Measurements from ENCODE around the gene ACTBL2.

The ACTBL2 gene

GRCh38 chr5:57494104-57495098 is 11.8 kb upstream of the ACTBL2 start:
- DNase-seq (ENCODE audit: low read depth), result peak; percentile 93
- no peak for TF ChIP-seq CTCF (IDR thresholded peaks at IDR 0.05; ENCODE audit: control insufficient read depth, insufficient read depth, low read depth, low read length, missing control alignments)
- no peak overlapping the region for H3K4me3 ChIP-seq (ENCODE audit: control insufficient read depth, low read depth, low read length)

DNA sequence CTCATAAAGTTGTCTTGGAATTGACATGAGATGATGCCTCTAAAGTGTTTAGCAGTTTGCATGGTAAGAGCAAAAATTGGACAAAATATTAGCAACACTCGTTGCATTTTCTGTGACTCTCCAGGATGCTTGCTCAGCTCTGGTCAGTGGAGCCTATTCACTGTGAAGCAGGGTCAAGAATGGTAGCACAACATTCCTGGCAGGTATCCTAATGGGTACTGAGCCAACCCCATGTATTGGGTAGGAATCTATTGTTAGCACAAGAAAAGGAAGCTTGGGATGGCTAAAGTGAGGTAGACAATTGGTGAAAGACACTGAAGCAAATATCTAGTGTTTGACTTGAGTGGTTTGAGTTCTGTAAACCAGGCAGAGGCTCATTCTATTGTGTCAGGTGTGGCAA is 10.4 kb upstream of the ACTBL2 start:
- DNase-seq (ENCODE audit: low read depth), result no peak
- no peak for TF ChIP-seq CTCF (IDR thresholded peaks at IDR 0.05; ENCODE audit: control insufficient read depth, insufficient read depth, low read depth, low read length, missing control alignments)
- no peak overlapping the region for H3K4me3 ChIP-seq (ENCODE audit: control insufficient read depth, low read depth, low read length)

- H3K4me3 ChIP-seq (ENCODE audit: control insufficient read depth, low read depth, low read length), result no peak overlapping the region
- no peak for DNase-seq (ENCODE audit: low read depth)
- no peak for TF ChIP-seq CTCF (IDR thresholded peaks at IDR 0.05; ENCODE audit: control insufficient read depth, insufficient read depth, low read depth, low read length, missing control alignments)
Measured at GRCh38 chr5:57492632-57493031, 10.0 kb upstream of the ACTBL2 start.

GRCh38 chr5:57491369-57491965 is 8.9 kb upstream of the ACTBL2 start:
- no peak for TF ChIP-seq CTCF (IDR thresholded peaks at IDR 0.05; ENCODE audit: control insufficient read depth, insufficient read depth, low read depth, low read length, missing control alignments)
- no peak overlapping the region for H3K4me3 ChIP-seq (ENCODE audit: control insufficient read depth, low read depth, low read length)
- no peak for DNase-seq (ENCODE audit: low read depth)

DNA sequence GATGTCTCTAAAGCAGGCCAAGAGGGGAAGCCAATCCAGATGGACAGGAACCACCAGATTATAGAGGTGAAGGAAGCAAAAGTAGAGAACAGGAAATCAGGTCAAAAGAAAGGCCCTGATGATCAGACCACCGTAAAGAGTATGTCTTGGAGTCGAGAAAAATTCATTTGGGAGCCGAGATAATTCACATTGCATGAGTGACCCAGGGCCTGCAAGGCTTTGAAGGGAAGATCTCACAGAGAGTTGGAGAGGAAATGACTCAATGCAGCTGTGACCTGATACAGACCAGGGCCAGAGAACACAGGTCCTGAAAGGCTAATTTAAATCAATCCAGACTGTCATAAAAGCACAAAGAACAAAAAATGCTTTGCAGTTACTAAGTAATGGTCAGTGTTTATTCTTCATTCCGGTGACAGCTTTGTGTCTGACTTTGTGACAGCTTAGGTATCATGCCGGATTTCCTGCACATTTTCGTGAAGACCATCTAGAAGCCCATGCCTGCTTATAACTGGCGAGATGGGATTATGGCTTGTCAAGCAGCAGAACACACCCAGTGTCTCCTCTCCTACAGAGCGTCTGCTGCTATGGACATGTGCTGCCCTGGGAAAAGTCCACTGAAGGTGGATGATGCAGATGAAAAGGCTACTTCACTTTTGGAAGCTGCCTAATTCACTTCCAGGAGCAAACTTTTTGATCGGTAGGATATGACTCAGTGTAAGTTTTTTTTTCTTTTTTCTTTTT is 5.8 kb upstream of the ACTBL2 start:
- no peak overlapping the region for H3K4me3 ChIP-seq (ENCODE audit: control insufficient read depth, low read depth, low read length)
- no peak for DNase-seq (ENCODE audit: low read depth)
- TF ChIP-seq CTCF (IDR thresholded peaks at IDR 0.05; ENCODE audit: control insufficient read depth, insufficient read depth, low read depth, low read length, missing control alignments), result no peak

GRCh38 chr5:57486027-57486602 is 3.5 kb upstream of the ACTBL2 start:
- no peak for DNase-seq (ENCODE audit: low read depth)
- no peak for TF ChIP-seq CTCF (IDR thresholded peaks at IDR 0.05; ENCODE audit: control insufficient read depth, insufficient read depth, low read depth, low read length, missing control alignments)
- H3K4me3 ChIP-seq (ENCODE audit: control insufficient read depth, low read depth, low read length), result no peak overlapping the region
